Measurements from ENCODE around the gene MNAT1.

- no peak for TF ChIP-seq TAF1 (IDR thresholded peaks at IDR 0.05; ENCODE audit: borderline replicate concordance, insufficient read depth, low read length)
- TF ChIP-seq REST (IDR thresholded peaks at IDR 0.05; ENCODE audit: insufficient read depth in 1 of 2, low read depth in 2 of 2, low read length in 2 of 2): no peak
These were observed 34.0 kb downstream of the MNAT1 start for GRCh38 chr14:60768602-60769001.
